DMS79 (cell line): ENCODE measurements around the gene WDR1.

Source experiments
- DNase-seq: peaks from one replicate; lab custom pipeline; 2025; lab: John Stamatoyannopoulos, UW

The WDR1 gene

GRCh38 chr4:10041036-10041435 lies 75.6 kb downstream of the WDR1 start:
- DNase-seq = no peak

DNA sequence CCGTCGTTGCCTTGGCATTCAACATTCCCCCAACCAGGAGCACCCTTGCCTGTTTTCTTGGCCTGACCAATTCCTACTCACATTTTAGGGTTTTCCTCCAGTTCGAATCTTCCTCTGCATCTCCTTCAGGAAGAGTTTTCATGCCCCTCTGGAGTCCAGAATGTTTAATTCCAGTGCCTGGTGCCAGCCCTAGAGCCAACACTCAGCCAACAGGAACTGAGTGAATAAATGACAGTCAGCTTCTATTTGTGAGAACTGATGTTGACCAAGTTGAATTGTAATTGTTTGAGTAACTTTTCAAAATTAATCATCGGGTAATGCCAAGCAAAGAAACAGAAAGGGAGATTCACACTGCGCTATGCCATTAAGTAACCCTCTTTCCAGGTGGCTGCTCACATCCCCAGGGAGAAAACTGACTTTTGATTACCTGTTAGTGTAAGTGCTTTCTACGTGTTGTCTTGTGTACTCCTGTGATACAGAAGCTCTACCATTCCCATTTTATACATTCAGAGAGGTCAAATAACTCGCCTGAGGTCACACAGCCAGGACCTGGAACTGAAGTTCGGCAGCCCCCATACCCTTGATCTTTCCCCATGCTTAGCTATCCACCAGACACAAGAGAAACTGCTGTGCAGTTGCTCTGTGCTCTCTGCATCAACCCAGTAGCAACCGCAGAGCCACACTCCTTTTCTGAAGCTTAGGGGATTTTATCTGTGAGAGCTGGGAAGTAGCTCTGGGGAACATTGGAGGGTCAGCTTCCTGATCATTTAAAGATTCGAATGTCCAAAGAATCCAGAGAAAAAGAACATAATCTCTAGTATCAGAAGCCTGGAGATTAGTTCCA lies 76.3 kb downstream of the WDR1 start:
- no peak for DNase-seq

GRCh38 chr4:10036807-10037342 lies 79.7 kb downstream of the WDR1 start:
- DNase-seq = no peak

DNA sequence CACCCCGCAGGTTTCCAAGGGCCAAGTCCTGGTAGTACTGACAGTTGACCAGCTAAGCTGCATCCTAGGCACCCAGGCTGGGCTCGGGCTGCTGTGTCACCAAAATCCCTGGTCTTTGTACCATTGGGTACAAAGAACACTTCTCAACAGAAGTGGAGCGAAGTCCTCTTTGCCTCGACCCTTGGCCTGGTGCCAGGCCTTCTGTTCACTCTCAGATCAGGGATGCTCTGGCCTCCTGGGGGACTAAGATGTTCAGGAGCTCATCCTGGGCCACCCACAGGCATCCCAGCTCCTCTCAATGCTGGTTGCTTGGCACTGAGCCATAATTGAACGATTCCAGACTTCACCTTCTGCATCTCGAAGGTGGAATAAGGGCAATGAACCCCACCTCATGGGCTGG lies 81.5 kb downstream of the WDR1 start:
- DNase-seq = no peak

DNA sequence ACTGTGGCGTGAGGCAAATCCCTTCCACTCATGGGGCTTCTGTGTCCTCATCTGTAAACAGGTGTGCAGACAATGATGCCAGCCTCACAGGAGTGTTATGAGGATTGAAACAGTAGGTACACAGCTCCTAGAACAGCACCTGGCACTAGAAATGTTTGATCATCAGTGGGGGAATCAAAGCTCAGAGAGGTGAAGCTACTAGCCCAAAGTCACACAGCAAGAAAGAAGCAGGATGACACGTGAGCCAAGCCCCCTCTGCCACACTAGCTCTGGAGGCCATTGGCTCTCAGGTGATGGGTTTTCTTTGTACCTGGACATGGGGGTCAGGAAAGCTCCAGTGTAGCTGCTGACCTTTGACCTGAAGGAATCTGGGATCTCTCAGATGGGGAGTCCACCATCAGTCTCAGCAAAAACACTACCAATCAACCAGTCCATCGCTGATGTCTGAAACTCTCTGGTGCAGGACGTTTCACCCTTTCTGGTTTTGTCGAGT lies 81.9 kb downstream of the WDR1 start:
- no peak for DNase-seq

- DNase-seq = no peak
Observed at GRCh38 chr4:10034136-10034535, 82.5 kb downstream of the WDR1 start.

- no peak for DNase-seq
Observed at GRCh38 chr4:10033191-10033881, 83.3 kb downstream of the WDR1 start.

DNA sequence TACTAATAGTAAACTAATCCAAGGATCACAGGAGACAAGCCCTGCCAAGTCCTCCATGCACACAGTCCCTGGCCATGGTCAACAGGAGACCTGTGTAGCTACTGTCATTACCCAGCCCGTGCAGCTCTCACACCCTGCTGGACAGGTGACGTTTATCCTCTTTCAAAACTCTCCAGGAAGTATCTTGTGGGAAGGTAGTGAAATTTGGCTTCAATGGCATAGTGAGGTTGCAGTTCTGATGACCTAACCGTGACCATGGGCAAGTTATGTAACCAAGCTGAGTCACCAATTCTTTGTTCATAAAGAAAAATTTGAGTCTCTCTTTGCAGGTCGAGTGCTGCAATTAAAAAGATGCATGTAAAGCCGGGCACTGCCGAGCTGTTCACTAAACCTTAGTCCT lies 84.0 kb downstream of the WDR1 start:
- no peak for DNase-seq

DNA sequence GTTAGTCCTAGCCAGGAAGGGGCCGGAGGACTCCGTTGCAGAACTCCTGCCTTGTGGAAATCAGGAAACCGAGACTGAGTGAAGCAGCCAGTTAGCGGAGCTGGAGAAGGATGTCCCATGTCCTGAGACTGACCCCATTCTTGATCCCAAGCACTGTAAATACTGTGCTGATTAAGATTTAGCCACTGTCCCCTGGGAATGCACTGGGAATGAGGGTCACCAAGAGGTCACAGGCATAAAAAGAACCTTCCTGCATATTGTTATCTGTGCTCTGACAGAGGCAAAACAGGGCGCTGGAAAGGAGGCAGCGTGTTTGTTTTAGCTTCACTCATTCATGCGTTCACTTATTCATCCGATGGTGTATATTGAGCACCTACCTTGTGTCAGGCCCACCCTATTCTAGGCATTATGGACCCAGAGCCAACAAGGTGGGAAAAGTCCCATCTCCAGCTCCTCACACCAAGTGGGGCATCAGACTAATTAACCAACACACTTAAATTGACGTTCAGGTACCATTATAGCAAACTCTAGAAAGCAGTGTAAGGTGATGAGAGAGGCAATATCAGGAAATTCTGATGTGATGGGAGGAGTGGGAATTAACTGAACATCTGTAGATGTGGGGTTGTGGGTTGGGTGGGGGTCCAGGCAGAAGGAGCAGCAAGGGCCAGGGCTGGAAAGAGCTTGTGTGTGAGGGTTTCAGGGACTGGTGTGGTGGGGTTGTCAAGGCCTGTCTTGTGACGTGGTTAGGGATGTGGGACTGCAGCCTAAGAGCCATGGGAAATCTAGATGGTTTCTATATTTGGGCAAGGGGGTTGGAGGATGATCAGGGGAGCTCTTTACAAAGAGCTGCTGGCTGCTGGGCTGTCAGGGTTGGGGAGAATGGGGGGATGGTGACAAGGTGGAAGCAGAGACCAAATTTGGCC lies 84.7 kb downstream of the WDR1 start:
- DNase-seq = no peak

GRCh38 chr4:10030972-10031667 lies 85.5 kb downstream of the WDR1 start:
- DNase-seq = no peak

DNA sequence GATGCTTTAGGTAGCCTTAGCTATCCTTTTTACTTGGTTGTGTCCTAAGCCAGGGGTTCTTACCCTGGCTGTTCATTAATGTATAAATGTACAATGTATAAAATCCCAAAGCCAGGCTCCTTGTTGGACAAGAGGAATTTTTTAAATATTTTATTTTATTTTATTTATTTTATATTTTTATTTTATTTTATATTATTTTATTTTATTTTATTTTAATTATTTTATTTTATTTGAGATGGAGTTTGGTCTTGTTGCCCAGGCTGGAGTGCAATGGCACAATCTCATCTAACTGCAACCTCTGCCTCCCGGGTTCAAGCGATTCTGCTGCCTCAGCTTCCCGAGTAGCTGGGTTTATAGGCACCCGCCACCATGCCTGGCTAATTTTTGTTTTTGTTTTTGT lies 87.2 kb downstream of the WDR1 start:
- no peak for DNase-seq

DNA sequence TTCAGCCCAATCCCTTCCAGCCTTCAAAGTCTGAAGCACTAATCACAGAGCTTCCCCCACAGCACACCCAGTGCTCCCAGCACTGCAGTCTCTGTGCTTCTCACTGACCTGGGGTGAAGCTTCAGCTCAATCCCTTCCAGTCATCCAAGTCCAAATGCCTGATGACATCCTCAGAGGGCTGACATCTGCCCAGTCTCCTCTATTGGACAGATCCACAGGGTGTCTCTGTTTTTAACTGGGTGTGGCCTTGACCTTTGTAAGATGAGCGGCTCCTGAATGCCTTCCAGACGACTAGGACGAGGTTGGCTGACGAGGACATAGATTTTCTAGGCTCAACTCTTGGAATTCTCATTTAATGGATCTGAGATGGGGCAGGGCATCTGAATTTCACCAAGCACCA lies 87.7 kb downstream of the WDR1 start:
- no peak for DNase-seq

DNA sequence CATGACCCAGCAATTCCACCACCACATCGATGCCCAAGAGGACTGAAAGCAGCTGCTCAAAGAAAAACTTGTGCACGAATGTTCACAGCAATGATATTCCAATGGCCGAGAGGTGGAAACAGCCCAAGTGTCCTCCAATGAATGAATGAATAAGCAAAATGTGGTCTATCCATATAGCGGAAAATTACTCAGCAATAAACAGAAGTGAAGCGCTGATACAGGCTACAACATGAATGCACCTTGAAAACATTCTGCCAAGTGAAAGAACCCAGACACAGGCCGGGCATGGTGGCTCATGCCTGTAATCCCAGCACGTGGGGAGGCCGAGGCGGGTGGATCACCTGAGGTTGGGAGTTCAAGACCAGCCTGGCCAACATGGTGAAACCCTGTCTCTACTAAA lies 90.1 kb downstream of the WDR1 start:
- DNase-seq = no peak

DNA sequence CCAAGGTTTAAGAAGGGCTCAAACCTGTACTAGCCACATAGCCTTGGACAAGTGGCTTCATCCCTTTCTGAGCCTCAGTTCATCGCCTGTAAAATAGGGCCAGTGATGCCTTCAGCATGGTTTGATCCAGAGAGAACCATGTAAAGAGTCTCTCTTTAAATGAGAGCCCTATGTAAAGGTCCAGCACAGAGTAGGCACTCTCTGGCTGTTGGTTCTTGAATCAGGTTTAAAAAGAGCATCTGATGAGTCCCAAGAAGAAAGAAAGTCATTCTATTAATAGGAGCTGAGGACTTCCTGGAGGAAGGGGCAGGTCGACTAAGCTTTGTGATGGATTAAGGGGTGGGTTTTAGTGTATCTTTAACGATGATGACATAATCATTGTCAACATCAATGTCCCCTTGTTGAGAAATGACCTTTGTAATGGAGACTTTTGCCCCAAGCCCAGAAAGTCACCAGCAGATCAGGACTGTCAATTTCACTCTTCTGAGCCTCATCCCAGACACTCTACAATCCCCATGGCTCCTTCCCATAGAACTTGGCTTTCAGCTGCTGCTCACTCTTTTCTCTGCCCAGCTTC lies 91.3 kb downstream of the WDR1 start:
- no peak for DNase-seq
